ENCODE measurements around the gene ATP5F1A.

Gene ATP5F1A

DNA sequence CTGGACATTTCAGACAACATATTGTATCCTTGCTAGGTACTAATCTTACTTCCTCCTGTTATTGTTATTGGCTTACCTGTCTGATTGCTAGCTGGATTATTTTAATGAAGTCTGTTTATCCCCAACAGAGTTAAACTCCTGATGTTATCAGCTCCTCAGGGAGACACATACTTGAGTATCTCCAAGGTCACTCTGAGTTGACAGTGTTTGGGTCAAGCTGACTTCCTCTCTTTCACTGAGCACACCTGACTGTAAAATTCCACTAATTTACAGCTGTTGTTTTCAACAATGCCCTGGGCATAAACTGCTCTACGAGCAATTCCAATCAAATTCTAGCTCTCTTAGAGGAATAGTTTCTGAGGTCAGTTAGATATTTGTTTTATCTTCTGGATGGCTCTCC, 15.7 kb upstream of the ATP5F1A start:
- DNase-seq (ENCODE audit: low read depth): no peak
- TF ChIP-seq, protein P1, sequence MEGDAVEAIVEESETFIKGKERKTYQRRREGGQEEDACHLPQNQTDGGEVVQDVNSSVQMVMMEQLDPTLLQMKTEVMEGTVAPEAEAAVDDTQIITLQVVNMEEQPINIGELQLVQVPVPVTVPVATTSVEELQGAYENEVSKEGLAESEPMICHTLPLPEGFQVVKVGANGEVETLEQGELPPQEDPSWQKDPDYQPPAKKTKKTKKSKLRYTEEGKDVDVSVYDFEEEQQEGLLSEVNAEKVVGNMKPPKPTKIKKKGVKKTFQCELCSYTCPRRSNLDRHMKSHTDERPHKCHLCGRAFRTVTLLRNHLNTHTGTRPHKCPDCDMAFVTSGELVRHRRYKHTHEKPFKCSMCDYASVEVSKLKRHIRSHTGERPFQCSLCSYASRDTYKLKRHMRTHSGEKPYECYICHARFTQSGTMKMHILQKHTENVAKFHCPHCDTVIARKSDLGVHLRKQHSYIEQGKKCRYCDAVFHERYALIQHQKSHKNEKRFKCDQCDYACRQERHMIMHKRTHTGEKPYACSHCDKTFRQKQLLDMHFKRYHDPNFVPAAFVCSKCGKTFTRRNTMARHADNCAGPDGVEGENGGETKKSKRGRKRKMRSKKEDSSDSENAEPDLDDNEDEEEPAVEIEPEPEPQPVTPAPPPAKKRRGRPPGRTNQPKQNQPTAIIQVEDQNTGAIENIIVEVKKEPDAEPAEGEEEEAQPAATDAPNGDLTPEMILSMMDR (IDR thresholded peaks at IDR 0.05; ENCODE audit: control insufficient read depth, insufficient read depth, low read depth, low read length, missing control alignments): no peak
- no peak overlapping the region for H3K4me3 ChIP-seq (ENCODE audit: control insufficient read depth, low read depth, low read length)

DNA sequence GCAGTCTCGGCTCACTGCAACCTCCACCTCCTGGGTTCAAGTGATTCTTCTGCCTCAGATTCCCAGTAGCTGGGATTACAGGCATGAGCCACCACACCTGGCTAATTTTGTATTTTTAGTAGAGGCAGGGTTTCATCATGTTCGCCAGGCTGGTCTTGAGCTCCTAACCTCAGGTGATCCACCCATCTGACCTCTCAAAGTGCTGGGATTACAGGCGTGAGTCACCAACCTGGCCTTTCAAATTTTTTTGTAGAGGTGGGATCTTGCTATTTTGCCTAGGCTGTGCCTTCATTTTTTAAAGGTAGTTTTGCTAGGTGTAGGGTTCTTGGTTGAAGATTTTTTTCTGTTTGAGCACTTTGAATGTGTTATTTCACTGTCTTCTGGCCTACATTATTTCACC, 12.3 kb upstream of the ATP5F1A start:
- TF ChIP-seq, protein P1 (IDR thresholded peaks at IDR 0.05; ENCODE audit: control insufficient read depth, insufficient read depth, low read depth, low read length, missing control alignments): no peak
- DNase-seq (ENCODE audit: low read depth): no peak
- no peak overlapping the region for H3K4me3 ChIP-seq (ENCODE audit: control insufficient read depth, low read depth, low read length)

DNA sequence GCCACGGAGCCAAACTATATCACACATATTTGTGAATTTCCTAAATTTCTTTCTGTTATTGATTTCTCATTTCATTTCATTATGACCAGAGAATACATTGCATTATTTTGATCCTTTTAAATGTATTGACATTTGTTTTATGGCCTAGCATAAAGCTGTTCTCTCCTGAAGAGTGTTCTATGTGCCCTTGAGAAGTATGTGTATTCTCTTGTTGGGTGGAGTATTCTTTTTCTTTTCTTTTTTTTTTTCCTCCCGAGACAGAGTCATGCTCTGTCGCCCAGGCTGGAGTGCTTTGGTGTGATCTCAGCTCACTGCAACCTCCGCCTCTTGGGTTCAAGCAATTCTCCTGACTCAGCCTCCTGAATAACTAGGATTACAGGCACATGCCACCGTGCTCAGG, 11.3 kb upstream of the ATP5F1A start:
- no peak overlapping the region for H3K4me3 ChIP-seq (ENCODE audit: control insufficient read depth, low read depth, low read length)
- TF ChIP-seq, protein P1 (IDR thresholded peaks at IDR 0.05; ENCODE audit: control insufficient read depth, insufficient read depth, low read depth, low read length, missing control alignments): no peak
- DNase-seq (ENCODE audit: low read depth): no peak

DNA sequence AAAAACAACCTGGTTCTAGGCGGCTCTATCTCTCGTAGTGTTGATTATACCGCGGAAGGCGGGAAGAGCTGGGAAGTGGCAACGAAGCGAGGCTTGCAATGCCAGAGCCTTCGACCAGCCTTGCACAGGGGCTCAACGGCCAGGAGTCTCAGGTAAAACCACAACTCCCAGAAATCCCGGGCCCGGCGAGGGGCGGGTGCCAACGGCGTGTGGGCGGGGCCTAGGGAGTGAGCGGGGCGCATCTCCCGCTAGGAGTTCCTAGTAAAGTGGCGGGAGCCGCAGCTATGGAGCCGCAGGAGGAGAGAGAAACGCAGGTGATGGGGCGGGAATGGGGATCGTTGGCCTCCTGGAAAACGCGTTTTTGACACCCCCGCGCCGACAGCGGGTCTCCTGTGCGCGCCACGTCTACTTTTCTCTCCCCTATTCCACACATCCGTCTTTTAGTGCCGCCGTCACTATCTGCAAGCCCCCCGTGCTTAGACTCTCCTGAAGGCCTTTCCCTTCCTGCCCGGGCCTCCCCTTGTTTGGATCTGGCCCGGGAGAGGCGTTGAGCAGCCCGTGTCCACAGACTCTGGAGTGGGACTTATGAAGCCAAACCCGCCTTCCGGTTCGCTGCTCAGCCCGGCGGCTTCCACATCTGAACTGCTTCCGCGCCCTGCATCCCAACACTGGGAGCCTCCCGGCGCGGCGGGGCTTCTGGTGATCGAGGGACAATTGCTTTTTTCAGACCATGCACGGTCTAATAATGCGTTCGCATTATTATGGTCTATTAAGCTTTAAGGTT, 6.2 kb upstream of the ATP5F1A start, which contains the start of gene HAUS1:
TSS of gene HAUS1 (plus strand) at position 258 of the 784 bp plus-strand sequence. CDS start at position 285, 27 bp downstream.
- peak within 1 kb of the TSS; percentile 69 for H3K4me3 ChIP-seq (ENCODE audit: control insufficient read depth, low read depth, low read length)
- TF ChIP-seq, protein P1 (IDR thresholded peaks at IDR 0.05; ENCODE audit: control insufficient read depth, insufficient read depth, low read depth, low read length, missing control alignments): no peak
- no peak for DNase-seq (ENCODE audit: low read depth)

DNA sequence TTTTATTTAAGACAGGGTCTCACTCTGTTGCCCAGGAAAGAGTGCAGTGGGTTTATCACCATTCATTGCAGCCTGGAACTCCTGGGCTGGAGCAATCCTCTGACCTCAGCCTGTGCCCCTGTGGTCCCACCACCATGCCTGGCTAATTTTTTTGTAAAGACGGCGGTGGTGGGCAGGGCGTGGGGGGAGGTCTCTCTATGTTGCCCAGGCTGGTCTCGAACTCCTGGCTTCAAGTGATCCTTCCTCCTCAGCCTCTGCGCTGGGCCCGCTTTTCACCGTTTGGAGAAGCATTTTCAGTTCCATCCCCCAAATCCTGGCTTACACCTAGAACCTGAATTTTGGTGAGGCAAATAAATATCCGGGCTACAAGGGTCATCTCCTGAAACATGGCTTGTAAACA, 1.4 kb upstream of the ATP5F1A start:
- no peak for DNase-seq (ENCODE audit: low read depth)
- TF ChIP-seq, protein P1 (IDR thresholded peaks at IDR 0.05; ENCODE audit: control insufficient read depth, insufficient read depth, low read depth, low read length, missing control alignments): no peak
- H3K4me3 ChIP-seq (ENCODE audit: control insufficient read depth, low read depth, low read length): no peak overlapping the region

DNA sequence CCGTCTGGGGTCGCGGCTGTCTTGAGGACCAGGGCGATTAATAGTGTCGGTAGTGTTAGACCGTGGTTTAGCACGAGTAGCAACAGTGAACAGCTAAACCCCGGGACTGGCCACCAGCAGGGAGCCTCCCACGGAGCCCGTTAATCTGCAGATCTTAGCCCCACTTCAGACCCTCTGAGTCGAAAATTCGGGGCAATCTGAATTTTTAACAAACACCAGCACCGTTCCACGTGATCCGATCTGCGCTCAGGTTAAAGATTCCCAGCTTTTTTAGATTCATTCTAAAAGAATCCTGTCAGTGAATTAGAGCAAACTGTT, 479 bp upstream of the ATP5F1A start:
- DNase-seq (ENCODE audit: low read depth): no peak
- peak overlapping the region; percentile 76 for H3K4me3 ChIP-seq (ENCODE audit: control insufficient read depth, low read depth, low read length)
- TF ChIP-seq, protein P1 (IDR thresholded peaks at IDR 0.05; ENCODE audit: control insufficient read depth, insufficient read depth, low read depth, low read length, missing control alignments): no peak

Measured in AG09309 (cell line).